ENCODE data around the gene MRPL40. TPM values are rescaled to one million over a fixed set of nuclear protein-coding genes. Genes with fewer than 3 reads are reported as not detected.

MRPL40 gene
- total RNA-seq, 1 experiment from 2014 or later = 40.1 TPM

DNA sequence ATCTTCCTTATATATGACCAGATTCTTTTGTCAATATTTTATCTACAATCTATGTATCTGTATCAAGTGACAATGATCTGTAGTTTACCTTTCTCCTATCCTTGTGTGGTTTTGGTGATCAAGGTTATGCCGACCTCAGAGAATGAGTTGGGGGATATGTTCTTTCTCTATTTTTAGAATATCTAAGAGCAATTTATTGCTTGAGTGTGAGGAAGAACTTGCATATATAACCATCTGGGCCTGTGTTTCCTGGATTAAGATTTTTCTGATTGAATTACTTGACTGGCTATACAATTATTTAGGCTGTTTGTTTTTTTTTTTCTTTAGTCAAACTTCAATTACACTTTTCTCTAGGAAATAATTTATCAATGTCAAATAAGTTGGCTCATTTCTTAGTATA is 29.2 kb downstream of the MRPL40 start:
- POLR2A ChIA-PET = interaction anchor here (1.8 kb wide), 1 partner anchor 16 kb away, joined by 5 read pairs; no protein-coding TSS in a partner anchor
- H2AFZ ChIP-seq (ENCODE audit: low read depth, low read length, poor library complexity, severe bottlenecking) = no peak overlapping the region

More for the DNA sequence above, 29.2 kb downstream of the MRPL40 start:
- H3K27ac ChIP-seq (ENCODE audit: low read depth, low read length) = no peak overlapping the region
- RAD21 ChIA-PET (ENCODE audit: low non-redundant PET in 1 of 2, low total read pairs in 2 of 2, uncharacterized antibody in 2 of 2, unreplicated experiment in 2 of 2) = no interaction called here
- H4K20me1 ChIP-seq (ENCODE audit: insufficient read depth) = no peaks in the 10 kb centered on the region
- CTCF ChIA-PET = no interaction called here
- intact Hi-C loops (cut with micrococcal nuclease) = no loop called here
- no peak for TF ChIP-seq EZH2phosphoT487 (IDR thresholded peaks at IDR 0.05; ENCODE audit: borderline replicate concordance)
- TF ChIP-seq, protein P1, sequence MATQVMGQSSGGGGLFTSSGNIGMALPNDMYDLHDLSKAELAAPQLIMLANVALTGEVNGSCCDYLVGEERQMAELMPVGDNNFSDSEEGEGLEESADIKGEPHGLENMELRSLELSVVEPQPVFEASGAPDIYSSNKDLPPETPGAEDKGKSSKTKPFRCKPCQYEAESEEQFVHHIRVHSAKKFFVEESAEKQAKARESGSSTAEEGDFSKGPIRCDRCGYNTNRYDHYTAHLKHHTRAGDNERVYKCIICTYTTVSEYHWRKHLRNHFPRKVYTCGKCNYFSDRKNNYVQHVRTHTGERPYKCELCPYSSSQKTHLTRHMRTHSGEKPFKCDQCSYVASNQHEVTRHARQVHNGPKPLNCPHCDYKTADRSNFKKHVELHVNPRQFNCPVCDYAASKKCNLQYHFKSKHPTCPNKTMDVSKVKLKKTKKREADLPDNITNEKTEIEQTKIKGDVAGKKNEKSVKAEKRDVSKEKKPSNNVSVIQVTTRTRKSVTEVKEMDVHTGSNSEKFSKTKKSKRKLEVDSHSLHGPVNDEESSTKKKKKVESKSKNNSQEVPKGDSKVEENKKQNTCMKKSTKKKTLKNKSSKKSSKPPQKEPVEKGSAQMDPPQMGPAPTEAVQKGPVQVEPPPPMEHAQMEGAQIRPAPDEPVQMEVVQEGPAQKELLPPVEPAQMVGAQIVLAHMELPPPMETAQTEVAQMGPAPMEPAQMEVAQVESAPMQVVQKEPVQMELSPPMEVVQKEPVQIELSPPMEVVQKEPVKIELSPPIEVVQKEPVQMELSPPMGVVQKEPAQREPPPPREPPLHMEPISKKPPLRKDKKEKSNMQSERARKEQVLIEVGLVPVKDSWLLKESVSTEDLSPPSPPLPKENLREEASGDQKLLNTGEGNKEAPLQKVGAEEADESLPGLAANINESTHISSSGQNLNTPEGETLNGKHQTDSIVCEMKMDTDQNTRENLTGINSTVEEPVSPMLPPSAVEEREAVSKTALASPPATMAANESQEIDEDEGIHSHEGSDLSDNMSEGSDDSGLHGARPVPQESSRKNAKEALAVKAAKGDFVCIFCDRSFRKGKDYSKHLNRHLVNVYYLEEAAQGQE (IDR thresholded peaks at IDR 0.05; ENCODE audit: low read depth) = no peak
- TF ChIP-seq SRF (IDR thresholded peaks at IDR 0.05; ENCODE audit: low read depth) = no peak
- no peak for TF ChIP-seq EZH2 (IDR thresholded peaks at IDR 0.05)
- TF ChIP-seq CTCF (IDR thresholded peaks at IDR 0.05 in 2 of 3, conservative IDR thresholded peaks at IDR 0.05 in 1 of 3; ENCODE audit: borderline replicate concordance in 1 of 3, insufficient read depth in 1 of 3, low read depth in 2 of 3, low read length in 2 of 3) = no peak
- no peak for TF ChIP-seq RAD21 (IDR thresholded peaks at IDR 0.05; ENCODE audit: low read depth)
- no peak for TF ChIP-seq YY1 (IDR thresholded peaks at IDR 0.05; ENCODE audit: extremely low read depth, insufficient replicate concordance, low read depth, low read length)
- TF ChIP-seq CEBPB (IDR thresholded peaks at IDR 0.05; ENCODE audit: low read depth) = no peak
- no peak for TF ChIP-seq FOSL1 (IDR thresholded peaks at IDR 0.05; ENCODE audit: low read depth)
- no peak for TF ChIP-seq EGR1 (IDR thresholded peaks at IDR 0.05; ENCODE audit: low read depth)
- H3K9me3 ChIP-seq (ENCODE audit: control insufficient read depth in 1 of 2, insufficient read depth in 1 of 2, low read depth in 1 of 2, low read length in 2 of 2) = no peaks in the 10 kb centered on the region
- H3K36me3 ChIP-seq (ENCODE audit: control insufficient read depth in 1 of 2, insufficient read depth in 2 of 2, low read length in 2 of 2) = peaks cover 40 to 46% of the 10 kb centered on the region in 2 experiments
- H3K4me1 ChIP-seq (ENCODE audit: control insufficient read depth in 1 of 2, insufficient read depth in 2 of 2, low read length in 2 of 2) = no peaks in the 10 kb centered on the region
- H3K4me3 ChIP-seq (replicated peaks in 1 of 2; ENCODE audit: low read depth in 1 of 2, low read length in 2 of 2) = no peak overlapping the region
- H3K9me2 ChIP-seq (ENCODE audit: insufficient read depth) = no peaks in the 10 kb centered on the region
- BruUV-seq (replicated peaks) = no TSS peak
- ATAC-seq (no peak), DNase-seq (ENCODE audit: low read depth, low spot score) (no peak)
- no peak overlapping the region for H3K4me2 ChIP-seq (ENCODE audit: low read length)
- H3K27me3 ChIP-seq (ENCODE audit: insufficient read depth, low read length) = no peaks in the 10 kb centered on the region
- H3K9ac ChIP-seq (ENCODE audit: low read length) = no peak overlapping the region
- H3K79me2 ChIP-seq (ENCODE audit: insufficient read depth, low read length) = 0 out of 2 replicates have a peak, but pooled peaks cover 4% of the 10 kb centered on the region
